ENCODE data around the gene CAMSAP1. TPM values are rescaled to one million over a fixed set of nuclear protein-coding genes. Genes with fewer than 3 reads are reported as not detected.

The CAMSAP1 gene
- total RNA-seq, 1 donor from 2014 or later: 80.8 TPM

GRCh38 chr9:135924628-135925338, 17.4 kb upstream of the CAMSAP1 start:
- DNase-seq (ENCODE audit: low read depth, low spot score): no peak
- no peak overlapping the region for H3K4me3 Mint-ChIP-seq
- H3K9me3 Mint-ChIP-seq: no peaks in the 10 kb centered on the region
- no peaks in the 10 kb centered on the region for H3K27me3 Mint-ChIP-seq (ENCODE audit: low read depth)
- no peak for TF ChIP-seq CTCF (conservative IDR thresholded peaks at IDR 0.05)
- no peaks in the 10 kb centered on the region for H3K4me1 Mint-ChIP-seq
- peaks cover 3% of the 10 kb centered on the region for H3K36me3 Mint-ChIP-seq (ENCODE audit: low read depth)
- H3K27ac Mint-ChIP-seq (ENCODE audit: unreplicated experiment): no peak overlapping the region

- no peak for TF ChIP-seq CTCF (conservative IDR thresholded peaks at IDR 0.05)
- Mint-ChIP-seq H3K4me1 (no peaks in the 10 kb centered on the region), H3K9me3 (peaks cover 7% of the 10 kb centered on the region), H3K4me3 (no peak overlapping the region), H3K27me3 (ENCODE audit: low read depth) (no peaks in the 10 kb centered on the region), H3K36me3 (ENCODE audit: low read depth) (peaks cover 10% of the 10 kb centered on the region), H3K27ac (ENCODE audit: unreplicated experiment) (no peak overlapping the region)
- no peak for DNase-seq (ENCODE audit: low read depth, low spot score)
Observed at GRCh38 chr9:135923508-135923907, 16.2 kb upstream of the CAMSAP1 start.

- Mint-ChIP-seq H3K9me3 (peaks cover 13% of the 10 kb centered on the region), H3K4me1 (no peaks in the 10 kb centered on the region), H3K27ac (ENCODE audit: unreplicated experiment) (no peak overlapping the region), H3K4me3 (no peak overlapping the region), H3K36me3 (ENCODE audit: low read depth) (peaks cover 22% of the 10 kb centered on the region), H3K27me3 (ENCODE audit: low read depth) (no peaks in the 10 kb centered on the region)
- no peak for DNase-seq (ENCODE audit: low read depth, low spot score)
- TF ChIP-seq CTCF (conservative IDR thresholded peaks at IDR 0.05): no peak
Observed at GRCh38 chr9:135921749-135922310, 14.5 kb upstream of the CAMSAP1 start.

- no peak overlapping the region for H3K27ac Mint-ChIP-seq (ENCODE audit: unreplicated experiment)
- peaks cover 30% of the 10 kb centered on the region for H3K36me3 Mint-ChIP-seq (ENCODE audit: low read depth)
- no peaks in the 10 kb centered on the region for H3K4me1 Mint-ChIP-seq
Observed at GRCh38 chr9:135920973-135921585, 13.7 kb upstream of the CAMSAP1 start.

More at GRCh38 chr9:135920973-135921585, 13.7 kb upstream of the CAMSAP1 start:
- TF ChIP-seq CTCF (conservative IDR thresholded peaks at IDR 0.05): no peak
- Mint-ChIP-seq H3K27me3 (ENCODE audit: low read depth) (no peaks in the 10 kb centered on the region), H3K4me3 (no peak overlapping the region), H3K9me3 (peaks cover 18% of the 10 kb centered on the region)
- DNase-seq (ENCODE audit: low read depth, low spot score): no peak
